OCI-LY7 (cell line): ENCODE results near the gene HRH3. TPM values are rescaled to one million over a fixed set of nuclear protein-coding genes. Genes with fewer than 3 reads are reported as not detected.

Experiments
- BruUV-seq: library from RNA; stranded (reverse); fragments of 400-500 nt; replicated peaks from 2 replicates; lab custom pipeline; 2021; lab: Mats Ljungman, UMichigan
- CTCF ChIA-PET: fragments of 300-600 bp; sonication (Branson Sonifier 250); formaldehyde crosslinking; loops from one replicate; lab custom pipeline; 2022; ENCODE audit warnings: antibody characterized with exemption; ENCODE audit not compliant: unreplicated experiment; lab: Charles Lee
- POLR2A ChIA-PET: fragments of 300-600 bp; sonication (Branson Sonifier 250); formaldehyde crosslinking; loops from one replicate; lab custom pipeline; 2022; ENCODE audit warnings: antibody characterized with exemption; lab: Charles Lee
- DNase-seq: peaks from one replicate; pipeline ENCODE4 v3.0.0-alpha.2; 2015; ENCODE audit warnings: low spot score
- H2AFZ ChIP-seq: fragments of 200-600 bp; sonication (generic), shearing (Covaris generic); 2 replicates; pipeline ENCODE4 v1.6.1; 2014; ENCODE audit warnings: mild to moderate bottlenecking, antibody characterized with exemption, low read length, moderate library complexity
- H3K27ac ChIP-seq: fragments of 200-600 bp; sonication (generic); 2 replicates; pipeline ENCODE4 v1.5.1; 2014; ENCODE audit warnings: mixed run types, low read depth, mild to moderate bottlenecking, moderate library complexity, low read length, inconsistent platforms; ENCODE audit not compliant: poor library complexity, severe bottlenecking
- H3K36me3 ChIP-seq: fragments of 200-600 bp; sonication (generic); 2 replicates; pipeline ENCODE4 v1.6.1; 2014; ENCODE audit warnings: mild to moderate bottlenecking, antibody characterized with exemption, low read length, moderate library complexity, mixed read lengths; ENCODE audit not compliant: insufficient read depth
- H3K4me1 ChIP-seq: fragments of 200-600 bp; sonication (generic); 2 replicates; pipeline ENCODE4 v1.5.1; 2014; ENCODE audit warnings: mild to moderate bottlenecking, low read length; ENCODE audit not compliant: insufficient read depth, poor library complexity, severe bottlenecking
- H3K4me2 ChIP-seq: fragments of 200-600 bp; sonication (generic); 2 replicates; pipeline ENCODE4 v1.6.1; 2014; ENCODE audit warnings: mild to moderate bottlenecking, low read length
- H3K4me3 ChIP-seq: fragments of 200-600 bp; sonication (generic); 2 replicates; pipeline ENCODE4 v1.5.1; 2014; ENCODE audit warnings: mild to moderate bottlenecking, low read depth, low read length; ENCODE audit not compliant: poor library complexity, severe bottlenecking
- H3K79me2 ChIP-seq: fragments of 200-600 bp; sonication (generic); 2 replicates; pipeline ENCODE4 v1.6.1; 2016; ENCODE audit warnings: low read depth, mild to moderate bottlenecking, low read length, moderate library complexity, mixed read lengths; ENCODE audit not compliant: insufficient read depth
- H3K9me2 ChIP-seq: fragments of 200-600 bp; sonication (generic); 2 replicates; pipeline ENCODE4 v1.6.1; 2016; ENCODE audit warnings: mild to moderate bottlenecking, low read length, mixed read lengths; ENCODE audit not compliant: insufficient read depth
- H3K9me3 ChIP-seq: fragments of 200-600 bp; sonication (generic); 2 replicates; pipeline ENCODE4 v1.6.1; 2014; ENCODE audit warnings: mild to moderate bottlenecking, mixed run types, low read length, mixed read lengths
- H4K20me1 ChIP-seq: fragments of 200-600 bp; sonication (generic); 2 replicates; pipeline ENCODE4 v1.6.1; 2014; ENCODE audit warnings: mild to moderate bottlenecking, antibody characterized with exemption, low read length, moderate library complexity, mixed read lengths; ENCODE audit not compliant: insufficient read depth
- CTCF ChIP-seq: fragments of 200-600 bp; sonication (generic); conservative IDR thresholded peaks from 2 replicates; pipeline ENCODE4 v1.5.1; 2014; ENCODE audit warnings: mild to moderate bottlenecking, antibody characterized with exemption, low read length, moderate library complexity, mixed read lengths
- EZH2phosphoT487 ChIP-seq: fragments of 200-600 bp; sonication (generic); IDR thresholded peaks from 2 replicates; pipeline ENCODE4 v1.6.1; 2018; ENCODE audit warnings: low read depth, borderline replicate concordance, mild to moderate bottlenecking, mixed run types, antibody characterized with exemption, low read length, moderate library complexity, mixed read lengths
- intact Hi-C: fragments of 100-400 bp; cut with micrococcal nuclease; formaldehyde crosslinking; loops from one replicate; pipeline ENCODE4 v1.10.0; 2022; ENCODE audit not compliant: unreplicated experiment
- total RNA-seq, 2 experiments: library from RNA; depleted of rRNA in 1 of 2; stranded (reverse); fragments of >200 nt in 1 of 2; shearing (Covaris generic) in 1 of 2; gene quantifications; 2 replicates each; pipeline ENCODE4 v1.2.3, GENCODE V29; 2014 to 2022

Gene HRH3
- total RNA-seq, 2 experiments from 2014 or later, result not detected

GRCh38 chr20:62245911-62246280 lies 25.8 kb upstream of the HRH3 start:
- BruUV-seq, result no TSS peak
- no peak overlapping the region for H3K4me2 ChIP-seq
- H3K79me2 ChIP-seq, result no peaks in the 10 kb centered on the region
- H3K36me3 ChIP-seq, result no peaks in the 10 kb centered on the region
- H3K9me3 ChIP-seq, result no peaks in the 10 kb centered on the region
- H3K4me3 ChIP-seq, result no peak overlapping the region
- no peak for DNase-seq
- no peaks in the 10 kb centered on the region for H3K9me2 ChIP-seq
- H2AFZ ChIP-seq, result no peak overlapping the region
- no peaks in the 10 kb centered on the region for H3K4me1 ChIP-seq
- H4K20me1 ChIP-seq, result no peaks in the 10 kb centered on the region
- CTCF ChIA-PET, result no interaction called here
- intact Hi-C loops, result no loop called here
- POLR2A ChIA-PET, result no interaction called here
- no peak overlapping the region for H3K27ac ChIP-seq
- TF ChIP-seq CTCF, result no peak
- no peak for TF ChIP-seq EZH2phosphoT487

- ChIA-PET CTCF (no interaction called here), POLR2A (no interaction called here)
- Histone ChIP-seq H3K27ac (no peak overlapping the region), H3K9me3 (no peaks in the 10 kb centered on the region), H3K4me2 (no peak overlapping the region), H3K36me3 (no peaks in the 10 kb centered on the region), H3K9me2 (no peaks in the 10 kb centered on the region), H3K4me1 (peaks cover under 1% of the 10 kb centered on the region), H3K79me2 (no peaks in the 10 kb centered on the region), H2AFZ (no peak overlapping the region), H4K20me1 (no peaks in the 10 kb centered on the region), H3K4me3 (no peak overlapping the region)
- no peak for TF ChIP-seq CTCF
- no peak for TF ChIP-seq EZH2phosphoT487
- BruUV-seq, result no TSS peak
- intact Hi-C loops, result no loop called here
- DNase-seq, result no peak
Observed at GRCh38 chr20:62244644-62245108, 24.6 kb upstream of the HRH3 start.

- Histone ChIP-seq H3K4me1 (peaks cover 7% of the 10 kb centered on the region), H4K20me1 (no peaks in the 10 kb centered on the region), H3K27ac (no peak overlapping the region), H2AFZ (no peak overlapping the region), H3K79me2 (0 out of 2 replicates have a peak, but pooled peaks cover 4% of the 10 kb centered on the region), H3K4me3 (no peak overlapping the region), H3K36me3 (no peaks in the 10 kb centered on the region), H3K9me3 (no peaks in the 10 kb centered on the region), H3K9me2 (no peaks in the 10 kb centered on the region), H3K4me2 (no peak overlapping the region)
- ChIA-PET CTCF (no interaction called here), POLR2A (no interaction called here)
- intact Hi-C loops, result no loop called here
- no TSS peak for BruUV-seq
- TF ChIP-seq EZH2phosphoT487 (no peak), CTCF (no peak)
- DNase-seq, result no peak
Observed at GRCh38 chr20:62243906-62244515, 23.9 kb upstream of the HRH3 start.
